HG03558 (cell line): ENCODE results near the gene NDST3.

Experiments
- ATAC-seq: cut with Tn5 transposase; IDR thresholded peaks from one replicate; pipeline ENCODE4 v1.9.1; 2021; ENCODE audit warnings: moderate number of reproducible peaks; ENCODE audit not compliant: unreplicated experiment; ENCODE audit errors: extremely low read depth

NDST3 gene

DNA sequence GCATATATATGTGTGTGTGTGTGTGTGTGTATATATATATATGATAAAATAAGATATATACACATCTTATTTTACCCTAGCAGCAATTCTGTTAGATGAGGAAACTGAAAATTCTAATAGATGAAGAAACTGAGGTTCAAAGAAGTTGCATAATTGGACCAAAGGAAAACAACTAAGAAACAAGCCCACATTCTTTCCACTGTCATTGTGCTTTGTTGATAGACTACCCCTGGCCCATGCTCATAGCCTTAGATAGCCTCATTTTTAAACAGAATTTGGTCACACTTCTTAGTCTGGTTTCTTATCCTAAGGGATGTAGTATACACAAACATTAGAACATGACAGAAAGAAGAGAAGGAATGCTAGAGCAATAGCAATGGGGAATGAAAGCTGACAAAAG is 138.8 kb downstream of the NDST3 start:
- no peak for ATAC-seq

DNA sequence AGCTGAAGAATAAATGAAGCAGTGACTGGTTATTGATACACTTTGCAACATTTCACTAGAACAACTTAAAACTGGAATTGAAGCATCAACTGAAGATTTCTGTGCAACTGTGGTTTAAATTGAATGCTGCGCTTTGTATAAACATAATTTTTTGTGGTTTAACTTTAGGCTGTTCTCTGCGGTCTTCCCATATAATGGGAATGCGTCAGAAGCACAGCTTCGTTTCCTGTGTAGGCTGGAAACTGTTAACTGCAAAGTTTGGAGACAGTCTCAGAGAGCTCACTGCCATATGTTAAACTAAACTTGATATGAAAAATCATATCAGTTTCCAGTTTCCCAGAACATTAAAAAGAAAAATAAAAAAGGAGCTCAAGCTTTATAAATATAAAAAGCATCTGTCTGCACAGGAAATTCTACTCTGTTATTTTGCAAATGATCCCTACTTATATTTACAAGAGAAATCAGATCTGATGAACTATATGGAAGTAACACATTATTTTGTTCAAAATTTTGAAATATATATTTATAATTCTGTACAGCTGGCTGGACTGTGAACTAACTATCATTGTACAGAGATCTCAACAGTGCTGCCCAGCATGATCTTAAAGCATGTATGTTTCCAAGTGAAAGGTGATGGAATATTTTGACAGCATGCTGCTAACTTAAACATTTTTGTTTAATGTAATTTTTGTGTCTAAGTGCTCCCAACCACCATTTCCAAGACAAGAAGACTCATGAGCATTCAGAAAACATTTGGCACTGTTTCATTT is 139.9 kb downstream of the NDST3 start:
- no peak for ATAC-seq

GRCh38 chr4:118175506-118175905 is 141.2 kb downstream of the NDST3 start:
- ATAC-seq, result no peak

DNA sequence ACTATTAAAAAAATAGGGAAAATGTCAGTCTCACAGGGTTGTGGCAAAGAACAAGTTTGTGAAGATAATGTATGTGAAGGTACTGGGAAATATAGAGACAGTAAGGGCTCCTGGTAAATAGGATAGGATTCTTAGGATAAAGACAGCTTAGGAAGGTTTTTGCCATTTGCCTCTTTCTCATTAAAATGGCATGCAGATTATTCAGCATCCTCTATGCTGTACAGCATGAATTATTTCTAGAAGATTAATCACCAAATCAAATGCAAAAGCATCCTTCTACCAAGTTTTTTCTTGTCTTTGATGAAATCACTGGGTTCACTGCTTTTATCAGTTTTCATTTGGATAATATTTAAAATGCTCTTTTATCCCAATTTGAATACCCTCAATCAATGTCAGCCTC is 142.8 kb downstream of the NDST3 start:
- no peak for ATAC-seq

GRCh38 chr4:118180776-118181175 is 146.5 kb downstream of the NDST3 start:
- ATAC-seq, result no peak

- no peak for ATAC-seq
Observed at GRCh38 chr4:118190903-118191302, 156.6 kb downstream of the NDST3 start.

DNA sequence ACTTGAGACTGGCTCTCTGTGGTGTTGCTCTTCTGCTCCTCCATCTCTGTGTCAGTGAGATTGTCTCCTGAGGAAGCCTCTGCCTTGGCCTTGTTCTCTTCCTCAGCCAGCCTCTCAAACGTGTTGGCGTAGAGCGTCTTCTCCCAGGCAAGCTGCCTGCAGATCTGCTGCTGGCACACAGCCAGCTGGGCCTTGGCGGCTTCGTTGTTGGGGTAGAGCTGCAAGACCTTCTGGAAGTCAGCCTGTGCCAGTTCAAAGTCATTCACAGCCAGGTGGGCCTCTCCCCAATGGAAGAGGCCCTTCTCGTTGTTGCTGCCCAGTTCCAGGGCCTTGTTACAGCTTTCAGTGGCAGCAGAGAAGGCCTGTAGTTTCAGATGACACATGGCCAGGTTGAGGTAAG is 159.1 kb downstream of the NDST3 start:
- no peak for ATAC-seq

- no peak for ATAC-seq
Observed at GRCh38 chr4:118206627-118207026, 172.3 kb downstream of the NDST3 start.

GRCh38 chr4:118213101-118213500 is 178.8 kb downstream of the NDST3 start:
- ATAC-seq, result no peak

- ATAC-seq, result no peak
Observed at GRCh38 chr4:118215826-118216225, 181.5 kb downstream of the NDST3 start.

GRCh38 chr4:118221227-118221800 is 187.0 kb downstream of the NDST3 start:
- ATAC-seq, result no peak

DNA sequence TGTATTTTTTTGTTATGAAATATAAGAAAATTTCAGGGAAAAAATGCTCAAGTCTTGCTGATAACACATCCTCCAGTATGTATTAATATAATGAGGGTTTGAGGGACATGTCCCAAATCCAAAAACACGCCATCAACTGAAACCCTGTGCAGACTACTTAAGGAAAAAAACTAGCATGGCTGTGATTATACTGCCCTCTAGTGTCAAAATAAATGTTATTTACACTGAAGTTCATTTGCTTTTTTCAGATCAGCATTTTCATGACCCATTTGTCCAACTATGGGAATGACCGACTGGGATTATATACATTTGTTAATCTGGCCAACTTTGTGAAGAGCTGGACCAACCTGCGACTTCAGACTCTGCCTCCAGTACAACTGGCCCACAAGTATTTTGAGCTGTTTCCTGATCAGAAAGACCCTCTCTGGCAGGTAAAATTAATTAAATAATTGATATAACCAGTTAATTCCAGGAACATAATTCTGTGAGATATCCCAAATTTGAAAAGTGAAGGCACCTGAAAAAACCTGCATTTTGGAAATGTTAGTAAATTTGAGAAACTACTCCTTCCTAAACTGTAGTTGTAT is 190.1 kb downstream of the NDST3 start:
- ATAC-seq, result no peak

DNA sequence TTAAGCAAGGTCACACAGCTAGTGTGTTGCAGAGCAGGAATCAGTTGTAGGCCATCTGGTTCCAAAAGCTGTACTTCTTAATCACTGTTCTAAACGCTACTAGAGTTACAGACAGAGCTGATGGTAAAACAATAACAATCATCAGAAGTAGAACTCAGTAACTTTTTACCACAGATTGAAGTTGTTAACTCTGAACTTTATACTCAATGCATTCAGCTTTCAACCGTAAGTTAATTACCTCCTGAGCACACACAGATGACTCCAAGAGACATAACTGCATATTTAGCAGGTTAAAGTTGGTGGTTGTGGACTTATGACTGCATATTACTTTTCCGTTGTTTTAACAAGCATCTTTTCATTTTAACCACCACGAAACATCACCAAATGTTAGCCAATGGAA is 191.2 kb downstream of the NDST3 start:
- ATAC-seq, result no peak

DNA sequence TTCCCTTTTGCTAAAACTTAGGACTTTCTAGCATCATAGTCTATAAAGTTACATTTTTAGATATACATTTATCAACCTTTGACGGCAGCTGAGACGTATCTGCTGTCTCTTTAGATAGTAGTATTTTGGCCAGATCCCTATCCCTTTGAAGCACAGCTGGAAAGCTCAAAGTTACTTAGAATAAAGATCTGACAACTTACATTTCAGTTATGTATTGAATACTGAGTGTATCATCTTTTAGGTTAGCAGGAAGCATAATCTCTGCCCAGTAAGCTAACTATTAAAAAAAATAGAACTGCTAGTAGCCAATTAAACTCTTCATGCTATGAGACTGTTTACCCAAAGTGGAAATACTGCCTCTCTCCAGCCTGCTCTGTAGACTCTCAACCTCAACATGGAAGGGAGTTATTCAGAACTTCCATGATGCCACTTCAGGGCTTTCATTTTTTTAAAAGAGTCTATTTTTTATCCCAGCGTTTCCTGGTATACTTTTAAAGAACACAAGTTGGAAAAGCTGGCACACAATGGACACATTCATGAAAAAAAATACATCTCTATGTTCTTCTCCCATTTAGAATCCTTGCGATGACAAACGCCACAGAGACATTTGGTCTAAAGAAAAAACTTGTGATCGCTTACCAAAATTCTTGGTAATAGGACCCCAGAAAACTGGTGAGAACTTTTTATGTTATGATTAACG is 192.2 kb downstream of the NDST3 start:
- no peak for ATAC-seq

- no peak for ATAC-seq
Observed at GRCh38 chr4:118235566-118236120, 201.4 kb downstream of the NDST3 start.

GRCh38 chr4:118237531-118237930 is 203.2 kb downstream of the NDST3 start:
- no peak for ATAC-seq

DNA sequence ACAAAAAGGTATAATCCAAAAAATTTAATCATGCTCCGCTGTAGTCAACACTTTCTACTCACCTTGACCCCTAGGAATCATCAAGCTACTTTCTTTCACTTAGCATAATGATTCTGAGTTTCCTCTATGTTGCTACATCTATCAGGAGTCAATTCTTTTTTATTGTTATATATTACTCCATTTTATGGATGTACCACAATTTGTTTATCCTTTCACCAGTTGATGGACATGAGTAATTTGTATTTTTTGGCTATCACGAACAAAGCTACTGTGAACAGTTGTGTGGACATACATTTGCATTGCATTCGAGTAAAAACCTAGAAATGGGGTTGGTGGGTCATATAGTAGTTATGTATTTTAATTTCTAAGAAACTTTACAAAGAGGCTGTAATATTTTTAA is 215.6 kb downstream of the NDST3 start:
- ATAC-seq, result no peak

DNA sequence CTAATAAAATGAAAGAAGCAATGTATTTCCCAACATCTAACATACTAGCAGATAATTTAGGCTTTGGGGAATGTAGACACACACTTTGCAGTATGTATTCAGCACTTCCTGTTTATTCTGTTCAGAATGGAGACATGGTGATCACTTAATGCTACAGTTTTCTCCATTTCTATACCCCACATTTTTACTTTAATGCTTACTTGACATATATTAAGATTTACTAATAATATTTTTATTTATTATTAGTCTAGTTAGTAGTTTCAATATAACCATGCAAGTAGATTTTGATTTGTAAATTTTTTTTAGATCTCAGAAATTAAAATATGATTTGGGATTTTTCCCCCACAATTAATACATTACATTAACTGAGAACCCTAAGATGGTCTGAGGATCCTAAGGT is 220.1 kb downstream of the NDST3 start:
- no peak for ATAC-seq

- ATAC-seq, result no peak
Observed at GRCh38 chr4:118259111-118259510, 224.8 kb downstream of the NDST3 start.

DNA sequence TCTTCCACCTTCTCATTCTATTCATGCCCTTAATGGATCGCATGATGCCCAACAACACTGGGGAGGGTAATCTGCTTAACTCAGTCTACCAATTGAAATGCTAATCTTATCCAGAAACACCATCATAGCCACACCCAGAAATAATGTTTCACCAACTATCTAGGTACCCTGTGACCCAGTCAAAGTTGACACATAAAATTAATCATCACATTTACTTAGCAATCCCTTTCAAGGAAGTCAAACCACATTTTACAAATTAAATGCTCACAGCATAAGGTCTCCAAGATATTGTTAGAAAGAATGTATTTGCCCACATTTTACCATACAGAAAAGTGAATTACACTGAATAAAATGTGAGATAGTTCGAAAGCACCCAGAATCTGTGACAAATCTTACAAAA is 226.0 kb downstream of the NDST3 start:
- no peak for ATAC-seq

DNA sequence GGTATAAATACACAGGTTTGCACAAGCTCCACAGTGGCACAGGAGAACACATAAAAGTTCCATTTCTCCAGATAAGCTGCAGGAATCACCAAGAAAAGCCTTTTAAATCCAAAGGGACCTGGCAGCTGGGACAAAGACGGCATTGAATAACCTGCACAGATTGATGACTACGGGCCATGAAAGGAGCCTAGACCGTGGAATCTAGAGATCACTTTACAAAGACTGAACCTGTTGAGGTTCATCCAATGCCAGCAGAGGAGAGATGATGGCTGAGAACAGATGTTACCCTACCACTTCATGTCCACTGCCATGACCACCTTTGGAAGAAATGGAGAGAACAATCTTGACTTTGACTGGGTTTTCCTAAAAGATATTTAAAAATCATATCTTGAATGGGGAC is 229.8 kb downstream of the NDST3 start:
- ATAC-seq, result no peak
